Upper lobe of left lung (tissue), 6 donors: ENCODE results near the gene BRS3. TPM values are rescaled to one million over a fixed set of nuclear protein-coding genes. Genes with fewer than 3 reads are reported as not detected.
A peak's percentile ranks its signal among the peaks of the same experiment; 100 is the strongest.

ENCODE experiments used
- ATAC-seq, 2 donors: fragments of 200-7000 bp; cut with Tn5 transposase; one replicate each; pipeline ENCODE4 v1.9.1; 2022; ENCODE audit warnings: mild to moderate bottlenecking in 2 of 2, moderate library complexity in 2 of 2; ENCODE audit not compliant: low FRiP score in 2 of 2
- DNase-seq, 2 donors: peaks; one replicate each; pipeline ENCODE4 v3.0.0-alpha.2; 2019 to 2020
- H3K27ac ChIP-seq, 4 donors: fragments of 200-600 bp; sonication (generic); one replicate each; pipeline ENCODE4 v1.5.1; 2016 to 2019
- H3K27me3 ChIP-seq, 4 donors: fragments of 200-600 bp; sonication (generic); one replicate each; pipeline ENCODE4 v1.5.1; 2017 to 2019
- H3K36me3 ChIP-seq, 4 donors: fragments of 200-600 bp; sonication (generic); one replicate each; pipeline ENCODE4 v1.5.1; 2016 to 2019
- H3K4me1 ChIP-seq, 4 donors: fragments of 200-600 bp; sonication (generic); one replicate each; pipeline ENCODE4 v1.5.1; 2018 to 2019
- H3K4me3 ChIP-seq, 4 donors: fragments of 200-600 bp; sonication (generic); one replicate each; pipeline ENCODE4 v1.5.1; 2017 to 2019; ENCODE audit warnings: mild to moderate bottlenecking in 2 of 4, moderate library complexity in 1 of 4
- H3K9me3 ChIP-seq, 4 donors: fragments of 200-600 bp; sonication (generic); one replicate each; pipeline ENCODE4 v1.5.1; 2018 to 2019
- EP300 ChIP-seq, 4 donors: sonication (generic); formaldehyde crosslinking; IDR thresholded peaks; one replicate each; pipeline ENCODE4 v1.5.1; 2017; ENCODE audit warnings: antibody characterized with exemption in 4 of 4, control low read depth in 2 of 4
- POLR2A ChIP-seq, 4 donors: fragments of 450-650 bp; IDR thresholded peaks; one replicate each; pipeline ENCODE4 v1.5.1; 2016 to 2017; ENCODE audit warnings: antibody characterized with exemption in 4 of 4, mild to moderate bottlenecking in 2 of 4
- POLR2AphosphoS5 ChIP-seq, 2 donors: sonication (generic); formaldehyde crosslinking; IDR thresholded peaks; one replicate each; pipeline ENCODE4 v1.5.1; 2017; ENCODE audit warnings: antibody characterized with exemption in 2 of 2
- WGBS, 2 donors: methylation state at CpG; one replicate each; pipeline ENCODE4 v1.1.5; 2017 to 2018; 5-methylcytosine and 5-hydroxymethylcytosine counted together
- total RNA-seq, 6 donors: library from RNA; depleted of rRNA in 4 of 6; stranded (reverse); fragments of >200 nt in 4 of 6; gene quantifications; one replicate each; pipeline versions ENCODE4 v1.1.0 to v1.2.1, GENCODE V29; 2016 to 2021
- TF ChIP-seq, protein P1 (sequence below), 6 experiments: fragments of 450-650 bp in 4 of 6; fragments of 200-600 bp in 2 of 6; sonication (generic) in 2 of 6; IDR thresholded peaks; one replicate each; pipeline ENCODE4 v1.5.1; 2016 to 2019; ENCODE audit warnings: antibody characterized with exemption in 6 of 6
- donor health status: DM: no; HTN: no; CAD: no; lungs with moderate emphysema.
- donor health status: DM: no; HTN: yes; CAD: no; lungs with severe emphysema.

BRS3 gene
- total RNA-seq, 6 donors from 2014 or later, result not detected

DNA sequence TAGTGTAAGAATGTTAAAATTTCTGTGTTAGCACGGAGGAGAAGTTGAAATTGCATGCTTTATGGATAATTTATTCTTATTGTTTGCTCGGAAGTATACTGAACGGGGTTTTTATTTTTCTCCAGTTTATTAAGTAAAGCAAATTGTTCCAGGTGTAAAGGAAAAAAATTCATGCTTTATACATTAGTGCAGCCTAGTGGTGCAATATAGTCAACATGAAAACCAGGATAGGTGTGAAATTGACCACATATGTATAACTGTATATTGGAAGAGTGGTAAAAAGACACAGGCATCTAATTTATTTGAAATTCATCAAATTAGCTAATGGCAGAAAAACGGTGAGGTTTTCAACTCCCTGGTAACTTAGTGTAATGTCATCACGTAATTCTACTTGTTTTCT is 959 bp downstream of the BRS3 start:
- H3K27ac ChIP-seq, result no peak overlapping the region
- no peaks in the 10 kb centered on the region for H3K9me3 ChIP-seq
- no peaks in the 10 kb centered on the region for H3K4me1 ChIP-seq
- TF ChIP-seq POLR2A (IDR thresholded peaks at IDR 0.05) (no peak), EP300 (IDR thresholded peaks at IDR 0.05) (no peak), POLR2AphosphoS5 (IDR thresholded peaks at IDR 0.05) (no peak)
- TF ChIP-seq, protein P1, sequence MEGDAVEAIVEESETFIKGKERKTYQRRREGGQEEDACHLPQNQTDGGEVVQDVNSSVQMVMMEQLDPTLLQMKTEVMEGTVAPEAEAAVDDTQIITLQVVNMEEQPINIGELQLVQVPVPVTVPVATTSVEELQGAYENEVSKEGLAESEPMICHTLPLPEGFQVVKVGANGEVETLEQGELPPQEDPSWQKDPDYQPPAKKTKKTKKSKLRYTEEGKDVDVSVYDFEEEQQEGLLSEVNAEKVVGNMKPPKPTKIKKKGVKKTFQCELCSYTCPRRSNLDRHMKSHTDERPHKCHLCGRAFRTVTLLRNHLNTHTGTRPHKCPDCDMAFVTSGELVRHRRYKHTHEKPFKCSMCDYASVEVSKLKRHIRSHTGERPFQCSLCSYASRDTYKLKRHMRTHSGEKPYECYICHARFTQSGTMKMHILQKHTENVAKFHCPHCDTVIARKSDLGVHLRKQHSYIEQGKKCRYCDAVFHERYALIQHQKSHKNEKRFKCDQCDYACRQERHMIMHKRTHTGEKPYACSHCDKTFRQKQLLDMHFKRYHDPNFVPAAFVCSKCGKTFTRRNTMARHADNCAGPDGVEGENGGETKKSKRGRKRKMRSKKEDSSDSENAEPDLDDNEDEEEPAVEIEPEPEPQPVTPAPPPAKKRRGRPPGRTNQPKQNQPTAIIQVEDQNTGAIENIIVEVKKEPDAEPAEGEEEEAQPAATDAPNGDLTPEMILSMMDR (IDR thresholded peaks at IDR 0.05), result no peak
- H3K36me3 ChIP-seq, result no peaks in the 10 kb centered on the region
- no peak for DNase-seq
- no peaks in the 10 kb centered on the region for H3K27me3 ChIP-seq
- WGBS, 2 donors, result 50 to 66% methylated on average over 5 of the region's 5 CpGs
- no peak for ATAC-seq
- H3K4me3 ChIP-seq, result no peak overlapping the region

DNA sequence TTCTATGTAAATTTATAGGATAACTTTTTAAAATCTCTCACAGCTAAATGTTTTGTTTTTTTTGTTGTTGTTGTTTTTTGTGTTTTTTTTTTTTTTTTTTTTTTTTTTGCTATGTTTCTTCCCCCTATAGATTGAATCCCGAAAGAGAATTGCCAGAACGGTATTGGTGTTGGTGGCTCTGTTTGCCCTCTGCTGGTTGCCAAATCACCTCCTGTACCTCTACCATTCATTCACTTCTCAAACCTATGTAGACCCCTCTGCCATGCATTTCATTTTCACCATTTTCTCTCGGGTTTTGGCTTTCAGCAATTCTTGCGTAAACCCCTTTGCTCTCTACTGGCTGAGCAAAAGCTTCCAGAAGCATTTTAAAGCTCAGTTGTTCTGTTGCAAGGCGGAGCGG is 4.1 kb downstream of the BRS3 start:
- WGBS, 2 donors, result 52 to 68% methylated on average over 6 of the region's 6 CpGs
- ATAC-seq (no peak), DNase-seq (no peak)
- TF ChIP-seq, protein P1 (IDR thresholded peaks at IDR 0.05), result no peak
- TF ChIP-seq EP300 (IDR thresholded peaks at IDR 0.05) (no peak), POLR2A (IDR thresholded peaks at IDR 0.05) (no peak), POLR2AphosphoS5 (IDR thresholded peaks at IDR 0.05) (no peak)
- Histone ChIP-seq H3K4me1 (peaks cover 0 to 4% (median 0%) of the 10 kb centered on the region in 4 donors), H3K27ac (no peak overlapping the region), H3K27me3 (no peaks in the 10 kb centered on the region), H3K36me3 (no peaks in the 10 kb centered on the region), H3K4me3 (no peak overlapping the region), H3K9me3 (no peaks in the 10 kb centered on the region)

DNA sequence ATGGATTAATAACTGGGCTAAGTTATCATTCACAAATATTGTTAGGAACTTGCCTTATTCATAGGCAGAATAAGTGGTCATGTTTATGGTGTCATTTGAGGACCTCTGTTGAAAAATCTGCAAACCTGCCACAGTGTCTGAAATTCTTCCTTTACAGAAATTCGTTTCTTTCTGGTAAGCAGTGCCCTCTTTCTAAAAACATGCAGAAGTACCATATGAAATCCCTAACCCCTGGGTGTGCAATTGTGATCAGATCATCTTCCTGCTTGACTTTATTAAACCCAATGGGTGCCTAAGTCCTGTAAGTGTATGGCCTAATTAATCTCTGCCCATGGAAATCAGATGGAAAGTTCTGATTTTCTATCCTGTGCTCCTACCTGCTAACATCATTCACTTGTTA is 5.3 kb downstream of the BRS3 start:
- Histone ChIP-seq H3K4me1 (peaks cover 0 to 8% (median 0%) of the 10 kb centered on the region in 4 donors), H3K36me3 (no peaks in the 10 kb centered on the region), H3K4me3 (no peak overlapping the region), H3K9me3 (no peaks in the 10 kb centered on the region), H3K27me3 (no peaks in the 10 kb centered on the region), H3K27ac (no peak overlapping the region)
- WGBS, 2 donors, result 8 to 50% methylated on average over 1 of the region's 1 CpG
- TF ChIP-seq EP300 (IDR thresholded peaks at IDR 0.05), result no peak
- TF ChIP-seq, protein P1 (IDR thresholded peaks at IDR 0.05), result no peak
- TF ChIP-seq POLR2A (IDR thresholded peaks at IDR 0.05), result no peak
- TF ChIP-seq POLR2AphosphoS5 (IDR thresholded peaks at IDR 0.05), result no peak
- ATAC-seq, result no peak
- no peak for DNase-seq

DNA sequence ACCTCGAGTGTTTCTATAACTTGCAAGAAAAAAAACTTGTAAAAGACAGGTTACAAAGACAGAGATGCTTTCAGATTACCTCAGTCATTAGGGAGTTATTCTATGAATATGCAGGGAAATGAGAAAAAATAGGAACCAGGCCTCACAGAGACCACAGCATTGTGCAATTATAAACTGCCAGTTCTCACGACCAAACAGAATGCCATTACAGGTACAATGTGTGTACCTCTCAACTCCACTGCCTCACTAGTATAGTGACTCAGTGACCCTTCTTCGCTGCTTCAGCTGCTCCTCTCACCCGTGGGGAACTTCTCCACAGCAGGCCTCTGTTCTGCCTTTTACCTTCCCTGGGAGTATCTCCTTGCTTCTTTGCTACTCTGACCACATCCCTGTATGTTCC is 7.3 kb downstream of the BRS3 start:
- TF ChIP-seq POLR2A (IDR thresholded peaks at IDR 0.05) (no peak), EP300 (IDR thresholded peaks at IDR 0.05) (no peak), POLR2AphosphoS5 (IDR thresholded peaks at IDR 0.05) (no peak)
- TF ChIP-seq, protein P1 (IDR thresholded peaks at IDR 0.05), result no peak
- WGBS, 2 donors, result 60 to 82% methylated on average over 4 of the region's 4 CpGs
- ATAC-seq (no peak), DNase-seq (no peak)
- no peaks in the 10 kb centered on the region for H3K36me3 ChIP-seq
- no peak overlapping the region for H3K27ac ChIP-seq
- H3K9me3 ChIP-seq, result no peaks in the 10 kb centered on the region
- H3K4me3 ChIP-seq, result no peak overlapping the region
- H3K4me1 ChIP-seq, result peaks cover 0 to 18% (median 2%) of the 10 kb centered on the region in 4 donors
- H3K27me3 ChIP-seq, result no peaks in the 10 kb centered on the region

DNA sequence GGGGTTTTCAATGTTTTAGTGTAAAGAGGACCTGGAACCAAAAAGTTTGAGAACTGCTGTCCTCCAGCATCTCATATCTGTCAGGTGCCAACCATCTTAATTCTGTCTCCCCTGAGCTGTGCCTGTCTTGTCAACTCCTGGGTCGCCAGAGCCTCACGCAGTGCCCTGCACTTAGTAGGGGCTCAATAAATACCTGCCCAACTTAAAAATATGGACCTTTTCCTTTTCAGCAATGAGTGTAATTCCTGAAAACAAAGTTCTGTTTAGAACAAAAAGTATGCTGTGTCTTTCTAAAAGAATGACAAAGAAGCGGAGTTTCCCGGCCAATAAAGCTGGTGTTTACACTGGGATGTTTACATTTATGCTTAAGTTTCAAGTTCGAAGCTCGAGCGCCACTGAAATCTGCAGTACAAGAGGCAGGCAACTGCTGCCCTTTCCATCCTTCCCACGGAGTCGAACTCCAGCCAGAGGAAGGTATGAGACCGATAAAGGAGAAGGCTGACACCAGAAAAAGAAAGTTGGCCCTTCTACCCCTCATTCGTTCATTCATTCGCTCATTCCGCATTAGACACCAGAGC is 8.5 kb downstream of the BRS3 start:
- peak overlapping the region; percentile 90 to 95 (median 94) for H3K27ac ChIP-seq
- H3K4me1 ChIP-seq, result peaks cover 0 to 18% (median 2%) of the 10 kb centered on the region in 4 donors
- H3K9me3 ChIP-seq, result no peaks in the 10 kb centered on the region
- 2 to 51% methylated on average over 13 of the region's 13 CpGs for WGBS, 2 donors
- TF ChIP-seq POLR2A (IDR thresholded peaks at IDR 0.05), result peak in 1 of 4 donors; percentile 29
- no peak for TF ChIP-seq EP300 (IDR thresholded peaks at IDR 0.05)
- no peak for TF ChIP-seq POLR2AphosphoS5 (IDR thresholded peaks at IDR 0.05)
- TF ChIP-seq, protein P1 (IDR thresholded peaks at IDR 0.05), result no peak
- DNase-seq (no peak), ATAC-seq (no peak)
- peaks cover 0 to 4% (median 0%) of the 10 kb centered on the region in 4 donors for H3K36me3 ChIP-seq
- no peaks in the 10 kb centered on the region for H3K27me3 ChIP-seq
- H3K4me3 ChIP-seq, result peak overlapping the region; percentile 5 to 80 (median 62)
